ENCODE measurements around the gene DTWD2. TPM values are rescaled to one million over a fixed set of nuclear protein-coding genes. Genes with fewer than 3 reads are reported as not detected.
"Not testable (repeated sequence)": the region's sequence is repeated elsewhere in the genome, so short reads cannot be mapped to it uniquely, and the experiment has no call there.

The DTWD2 gene
- total RNA-seq, 1 experiment from 2014 or later = 5.8 TPM

DNA sequence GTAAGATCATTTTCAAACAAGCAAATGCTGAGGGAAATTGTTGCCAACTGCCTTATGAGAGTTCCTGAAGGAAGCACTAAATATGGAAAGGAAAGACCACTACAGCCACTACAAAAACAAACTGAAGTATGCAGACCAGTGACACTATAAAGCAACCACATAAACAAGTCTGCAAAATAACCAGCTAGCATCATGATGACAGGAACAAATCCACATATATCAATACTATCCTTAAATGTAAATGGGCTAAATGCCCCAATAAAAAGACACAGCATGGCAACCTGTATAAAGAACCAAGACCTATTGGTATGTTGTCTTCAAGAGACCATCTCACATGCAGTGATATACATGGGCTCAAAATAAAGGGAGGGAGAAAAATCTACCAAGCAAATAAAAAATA, 113.2 kb downstream of the DTWD2 start:
- Histone ChIP-seq H3K9me3 (ENCODE audit: low read length) (peaks cover 2% of the 10 kb centered on the region; the same call in 1 of the 2 replicates), H3K27ac (ENCODE audit: low read length) (no peak overlapping the region)

DNA sequence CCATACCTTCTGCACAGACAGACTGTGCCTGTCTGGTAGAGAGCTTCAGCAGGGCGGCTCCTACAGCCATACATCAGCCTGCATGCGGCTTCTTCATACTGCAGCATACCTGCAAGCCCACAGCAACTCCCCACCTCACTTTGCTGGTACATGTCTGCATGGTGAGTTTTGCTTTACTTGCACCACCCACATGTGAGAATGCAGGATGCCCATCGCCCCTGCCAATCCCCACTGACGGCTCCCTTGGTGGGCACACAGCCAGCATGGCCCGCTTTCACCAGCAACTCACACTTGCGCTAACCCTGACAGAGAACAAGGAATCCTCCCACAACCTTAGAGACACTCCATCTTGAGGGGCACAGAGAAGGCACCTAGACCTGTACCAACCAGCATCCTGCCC, 114.9 kb downstream of the DTWD2 start:
- Histone ChIP-seq H3K36me3 (ENCODE audit: insufficient read depth, low read length) (no peaks in the 10 kb centered on the region), H2AFZ (ENCODE audit: low read length) (no peak overlapping the region), H4K20me1 (ENCODE audit: insufficient read depth, low read depth, low read length) (no peaks in the 10 kb centered on the region), H3K4me2 (ENCODE audit: low read depth, low read length, poor library complexity, severe bottlenecking) (no peak overlapping the region), H3K79me2 (ENCODE audit: low read length) (no peaks in the 10 kb centered on the region), H3K4me3 (ENCODE audit: low read length) (no peak overlapping the region), H3K9me2 (replicated peaks; ENCODE audit: insufficient read depth, low read length) (no peaks in the 10 kb centered on the region), H3K4me1 (ENCODE audit: low read length) (no peaks in the 10 kb centered on the region; the same call in 1 of the 2 replicates), H3K9me3 (ENCODE audit: low read length) (peaks cover 2% of the 10 kb centered on the region; the same call in 1 of the 2 replicates), H3K27me3 (ENCODE audit: low read length) (0 out of 2 replicates have a peak, but pooled peaks cover 3% of the 10 kb centered on the region), H3K9ac (ENCODE audit: low read length) (no peak overlapping the region), H3K27ac (ENCODE audit: low read length) (no peak overlapping the region)
- no peak for DNase-seq

More for the DNA sequence above, 113.2 kb downstream of the DTWD2 start:
- no peak overlapping the region for H3K4me2 ChIP-seq (ENCODE audit: low read depth, low read length, poor library complexity, severe bottlenecking)
- DNase-seq = no peak
- H3K27me3 ChIP-seq (ENCODE audit: low read length) = 0 out of 2 replicates have a peak, but pooled peaks cover 3% of the 10 kb centered on the region
- H3K4me1 ChIP-seq (ENCODE audit: low read length) = no peaks in the 10 kb centered on the region; the same call in 1 of the 2 replicates
- H2AFZ ChIP-seq (ENCODE audit: low read length) = no peak overlapping the region
- H3K79me2 ChIP-seq (ENCODE audit: low read length) = no peaks in the 10 kb centered on the region
- H4K20me1 ChIP-seq (ENCODE audit: insufficient read depth, low read depth, low read length) = no peaks in the 10 kb centered on the region
- H3K36me3 ChIP-seq (ENCODE audit: insufficient read depth, low read length) = no peaks in the 10 kb centered on the region
- H3K9me2 ChIP-seq (replicated peaks; ENCODE audit: insufficient read depth, low read length) = no peaks in the 10 kb centered on the region
- H3K4me3 ChIP-seq (ENCODE audit: low read length) = no peak overlapping the region
- no peak overlapping the region for H3K9ac ChIP-seq (ENCODE audit: low read length)

DNA sequence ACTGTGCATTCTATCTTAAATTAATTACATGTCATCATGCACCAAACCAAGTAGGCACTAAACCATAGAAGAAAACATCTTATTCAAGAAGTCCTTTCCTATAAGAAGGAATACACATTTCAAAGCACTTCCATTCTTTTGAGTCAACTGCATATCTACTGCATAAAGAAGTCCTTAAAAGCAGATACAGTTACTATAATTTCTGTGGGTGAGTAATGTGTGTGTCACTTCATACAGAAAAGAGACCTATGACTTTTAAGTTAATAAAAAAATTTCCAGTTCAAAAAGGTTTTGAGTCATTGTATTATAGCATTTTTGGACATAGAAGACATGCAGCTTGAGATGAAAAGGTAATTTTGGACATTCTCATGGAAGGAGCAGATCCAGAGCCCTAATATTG, 125.0 kb downstream of the DTWD2 start:
- H3K36me3 ChIP-seq (ENCODE audit: insufficient read depth, low read length) = no peaks in the 10 kb centered on the region
- DNase-seq = no peak
- H4K20me1 ChIP-seq (ENCODE audit: insufficient read depth, low read depth, low read length) = no peaks in the 10 kb centered on the region
- no peak overlapping the region for H3K4me2 ChIP-seq (ENCODE audit: low read depth, low read length, poor library complexity, severe bottlenecking)
- H3K27ac ChIP-seq (ENCODE audit: low read length) = no peak overlapping the region
- H3K9me3 ChIP-seq (ENCODE audit: low read length) = no peaks in the 10 kb centered on the region
- no peaks in the 10 kb centered on the region for H3K27me3 ChIP-seq (ENCODE audit: low read length)
- H3K79me2 ChIP-seq (ENCODE audit: low read length) = no peaks in the 10 kb centered on the region
- no peak overlapping the region for H3K9ac ChIP-seq (ENCODE audit: low read length)
- no peaks in the 10 kb centered on the region for H3K4me1 ChIP-seq (ENCODE audit: low read length)
- H3K9me2 ChIP-seq (replicated peaks; ENCODE audit: insufficient read depth, low read length) = no peaks in the 10 kb centered on the region
- no peak overlapping the region for H2AFZ ChIP-seq (ENCODE audit: low read length)
- H3K4me3 ChIP-seq (ENCODE audit: low read length) = no peak overlapping the region

DNA sequence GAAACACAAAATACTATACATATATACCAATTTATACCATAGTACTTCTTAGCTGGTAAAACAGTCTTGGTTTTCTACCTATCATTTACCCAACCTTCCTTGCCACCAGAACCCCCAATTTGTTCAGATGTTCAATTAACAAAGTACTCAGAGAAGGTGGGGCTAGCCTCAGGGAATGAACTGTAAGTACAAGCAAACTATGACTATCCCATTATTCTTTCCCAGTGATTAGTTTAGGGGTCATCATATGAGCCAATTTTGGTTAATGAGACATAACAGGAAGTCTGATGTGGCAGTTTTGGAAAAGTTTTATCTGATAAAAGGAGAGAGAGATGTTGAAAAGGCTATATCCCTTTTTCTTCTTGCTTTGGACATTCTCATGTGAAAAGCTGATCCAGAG, 125.8 kb downstream of the DTWD2 start:
- H3K9me2 ChIP-seq (replicated peaks; ENCODE audit: insufficient read depth, low read length) = no peaks in the 10 kb centered on the region
- no peak overlapping the region for H3K4me3 ChIP-seq (ENCODE audit: low read length)
- no peak overlapping the region for H2AFZ ChIP-seq (ENCODE audit: low read length)
- no peak overlapping the region for H3K4me2 ChIP-seq (ENCODE audit: low read depth, low read length, poor library complexity, severe bottlenecking)
- H3K9me3 ChIP-seq (ENCODE audit: low read length) = no peaks in the 10 kb centered on the region
- H3K9ac ChIP-seq (ENCODE audit: low read length) = no peak overlapping the region
- no peaks in the 10 kb centered on the region for H3K27me3 ChIP-seq (ENCODE audit: low read length)
- no peaks in the 10 kb centered on the region for H3K4me1 ChIP-seq (ENCODE audit: low read length)
- DNase-seq = no peak
- H3K79me2 ChIP-seq (ENCODE audit: low read length) = no peaks in the 10 kb centered on the region
- no peak overlapping the region for H3K27ac ChIP-seq (ENCODE audit: low read length)
- no peaks in the 10 kb centered on the region for H4K20me1 ChIP-seq (ENCODE audit: insufficient read depth, low read depth, low read length)
- no peaks in the 10 kb centered on the region for H3K36me3 ChIP-seq (ENCODE audit: insufficient read depth, low read length)

DNA sequence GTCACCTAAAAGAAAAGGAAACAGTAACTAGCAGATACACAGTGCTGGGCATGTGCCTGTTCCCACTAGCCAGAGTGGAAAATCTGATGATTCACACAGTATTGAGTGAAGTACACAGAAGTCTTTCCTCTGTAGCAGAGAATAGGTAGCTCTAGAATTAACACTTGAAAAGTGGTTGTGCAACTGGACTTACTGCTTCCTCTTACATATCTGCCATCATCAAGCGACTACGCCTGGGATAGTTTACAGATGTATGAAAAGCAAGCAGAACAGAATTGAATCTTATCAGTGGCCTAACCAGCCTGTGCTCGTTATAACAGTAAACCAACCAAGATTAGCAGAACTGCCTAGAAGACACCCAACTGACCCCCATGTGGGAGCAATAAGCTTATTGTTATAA, 130.6 kb downstream of the DTWD2 start:
- no peak overlapping the region for H3K9ac ChIP-seq (ENCODE audit: low read length)
- no peaks in the 10 kb centered on the region for H4K20me1 ChIP-seq (ENCODE audit: insufficient read depth, low read depth, low read length)
- no peaks in the 10 kb centered on the region for H3K36me3 ChIP-seq (ENCODE audit: insufficient read depth, low read length)
- no peak for DNase-seq
- no peaks in the 10 kb centered on the region for H3K4me1 ChIP-seq (ENCODE audit: low read length)
- H2AFZ ChIP-seq (ENCODE audit: low read length) = no peak overlapping the region
- no peak overlapping the region for H3K4me2 ChIP-seq (ENCODE audit: low read depth, low read length, poor library complexity, severe bottlenecking)
- H3K27me3 ChIP-seq (ENCODE audit: low read length) = no peaks in the 10 kb centered on the region
- H3K79me2 ChIP-seq (ENCODE audit: low read length) = no peaks in the 10 kb centered on the region
- H3K4me3 ChIP-seq (ENCODE audit: low read length) = no peak overlapping the region
- H3K27ac ChIP-seq (ENCODE audit: low read length) = no peak overlapping the region
- H3K9me2 ChIP-seq (replicated peaks; ENCODE audit: insufficient read depth, low read length) = no peaks in the 10 kb centered on the region
- no peaks in the 10 kb centered on the region for H3K9me3 ChIP-seq (ENCODE audit: low read length)

DNA sequence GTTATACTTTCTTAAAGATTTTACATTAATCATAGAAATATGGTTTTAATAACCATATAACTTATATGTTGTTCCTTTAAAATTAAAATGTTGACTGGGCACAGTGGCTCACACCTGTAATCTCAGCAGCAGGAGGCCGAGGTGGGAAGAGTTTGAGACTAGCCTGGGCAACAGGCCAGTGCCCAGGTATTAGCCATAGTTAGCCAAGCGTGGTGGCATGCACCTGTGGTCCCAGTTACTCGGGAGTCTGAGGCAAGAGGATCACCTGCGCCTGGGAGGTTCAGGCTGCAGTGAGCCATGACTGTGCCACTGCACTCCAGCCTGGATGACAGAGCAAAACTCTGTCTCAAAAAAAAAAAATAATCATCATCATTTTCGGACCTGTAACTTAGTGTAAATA, 133.5 kb downstream of the DTWD2 start:
- no peak overlapping the region for H3K9ac ChIP-seq (ENCODE audit: low read length)
- H3K9me2 ChIP-seq (replicated peaks; ENCODE audit: insufficient read depth, low read length) = no peaks in the 10 kb centered on the region
- DNase-seq = no peak
- H3K4me3 ChIP-seq (ENCODE audit: low read length) = no peak overlapping the region
- no peaks in the 10 kb centered on the region for H4K20me1 ChIP-seq (ENCODE audit: insufficient read depth, low read depth, low read length)
- H2AFZ ChIP-seq (ENCODE audit: low read length) = no peak overlapping the region
- H3K27me3 ChIP-seq (ENCODE audit: low read length) = no peaks in the 10 kb centered on the region
- H3K4me1 ChIP-seq (ENCODE audit: low read length) = no peaks in the 10 kb centered on the region
- H3K79me2 ChIP-seq (ENCODE audit: low read length) = no peaks in the 10 kb centered on the region
- H3K9me3 ChIP-seq (ENCODE audit: low read length) = no peaks in the 10 kb centered on the region
- no peaks in the 10 kb centered on the region for H3K36me3 ChIP-seq (ENCODE audit: insufficient read depth, low read length)
- no peak overlapping the region for H3K4me2 ChIP-seq (ENCODE audit: low read depth, low read length, poor library complexity, severe bottlenecking)
- no peak overlapping the region for H3K27ac ChIP-seq (ENCODE audit: low read length)

DNA sequence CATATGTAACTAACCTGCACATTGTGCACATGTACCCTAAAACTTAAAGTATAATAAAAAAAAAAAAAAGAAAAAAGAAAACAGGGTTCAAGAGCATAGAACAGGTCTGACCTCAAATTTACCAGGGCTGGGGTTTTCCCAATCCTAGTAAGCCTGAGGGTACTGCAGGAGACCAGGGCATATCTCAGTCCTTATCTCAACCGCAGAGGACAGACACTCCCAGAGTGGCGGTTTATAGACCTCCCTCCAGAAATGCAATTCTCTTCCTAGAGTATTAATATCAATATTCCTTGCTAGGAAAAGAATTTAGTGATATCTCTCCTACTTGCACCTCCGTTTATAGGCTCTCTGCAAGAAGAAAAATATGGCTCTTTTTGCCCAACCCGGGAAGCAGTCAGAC, 136.6 kb downstream of the DTWD2 start:
- H3K4me2 ChIP-seq (ENCODE audit: low read depth, low read length, poor library complexity, severe bottlenecking); H3K9me3 ChIP-seq (ENCODE audit: low read length); DNase-seq; H3K4me3 ChIP-seq (ENCODE audit: low read length); H3K9me2 ChIP-seq (replicated peaks; ENCODE audit: insufficient read depth, low read length); H3K27me3 ChIP-seq (ENCODE audit: low read length); H3K27ac ChIP-seq (ENCODE audit: low read length); H4K20me1 ChIP-seq (ENCODE audit: insufficient read depth, low read depth, low read length); H3K79me2 ChIP-seq (ENCODE audit: low read length); H2AFZ ChIP-seq (ENCODE audit: low read length); H3K9ac ChIP-seq (ENCODE audit: low read length); H3K4me1 ChIP-seq (ENCODE audit: low read length); H3K36me3 ChIP-seq (ENCODE audit: insufficient read depth, low read length): not testable (repeated sequence)

DNA sequence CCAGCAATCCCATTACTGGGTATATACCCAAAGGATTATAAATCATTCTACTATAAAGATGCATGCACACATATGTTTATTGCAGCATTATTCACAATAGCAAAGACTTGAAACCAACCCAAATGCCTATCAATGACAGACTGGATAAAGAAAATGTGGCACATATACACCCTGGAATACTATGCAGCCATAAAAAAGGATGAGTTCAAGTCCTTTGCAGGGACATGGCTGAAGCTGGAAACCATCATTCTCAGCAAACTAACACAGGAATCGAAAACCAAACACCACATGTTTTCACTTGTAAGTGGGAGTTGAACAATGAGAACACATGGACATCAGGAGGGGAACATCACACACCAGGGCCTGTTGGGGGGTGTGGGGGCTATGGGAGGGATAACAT, 138.8 kb downstream of the DTWD2 start:
- H3K36me3 ChIP-seq (ENCODE audit: insufficient read depth, low read length); H4K20me1 ChIP-seq (ENCODE audit: insufficient read depth, low read depth, low read length); H3K27me3 ChIP-seq (ENCODE audit: low read length); H3K9ac ChIP-seq (ENCODE audit: low read length); H3K79me2 ChIP-seq (ENCODE audit: low read length); H3K9me3 ChIP-seq (ENCODE audit: low read length); H3K27ac ChIP-seq (ENCODE audit: low read length); H3K9me2 ChIP-seq (replicated peaks; ENCODE audit: insufficient read depth, low read length); H2AFZ ChIP-seq (ENCODE audit: low read length); H3K4me3 ChIP-seq (ENCODE audit: low read length); DNase-seq; H3K4me2 ChIP-seq (ENCODE audit: low read depth, low read length, poor library complexity, severe bottlenecking); H3K4me1 ChIP-seq (ENCODE audit: low read length): not testable (repeated sequence)

DNA sequence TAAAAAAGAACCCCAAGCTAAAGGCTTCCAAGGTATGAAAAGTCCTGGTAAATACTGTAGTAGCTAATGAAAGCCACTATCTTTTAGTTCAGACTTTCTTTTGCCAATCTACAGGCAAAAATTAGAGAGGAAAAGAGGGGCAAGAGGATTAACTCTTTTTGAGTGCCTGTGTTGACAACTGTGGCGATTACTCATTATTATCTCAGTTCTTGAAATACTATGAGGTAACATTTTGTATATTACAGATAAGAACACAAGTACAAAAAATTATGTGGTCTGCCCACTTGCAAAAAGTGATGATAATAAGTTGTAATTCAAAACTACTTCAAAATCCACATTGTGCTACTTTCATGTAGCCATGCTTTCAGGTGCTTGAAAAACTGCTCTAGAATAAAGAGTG, 144.0 kb downstream of the DTWD2 start:
- no peaks in the 10 kb centered on the region for H3K36me3 ChIP-seq (ENCODE audit: insufficient read depth, low read length)
- no peak overlapping the region for H3K9ac ChIP-seq (ENCODE audit: low read length)
- no peaks in the 10 kb centered on the region for H3K9me3 ChIP-seq (ENCODE audit: low read length)
- no peaks in the 10 kb centered on the region for H4K20me1 ChIP-seq (ENCODE audit: insufficient read depth, low read depth, low read length)
- no peak overlapping the region for H2AFZ ChIP-seq (ENCODE audit: low read length)
- H3K4me1 ChIP-seq (ENCODE audit: low read length) = no peaks in the 10 kb centered on the region
- DNase-seq = no peak
- H3K4me3 ChIP-seq (ENCODE audit: low read length) = no peak overlapping the region
- H3K27ac ChIP-seq (ENCODE audit: low read length) = no peak overlapping the region
- no peaks in the 10 kb centered on the region for H3K9me2 ChIP-seq (replicated peaks; ENCODE audit: insufficient read depth, low read length)
- no peaks in the 10 kb centered on the region for H3K27me3 ChIP-seq (ENCODE audit: low read length)
- H3K79me2 ChIP-seq (ENCODE audit: low read length) = no peaks in the 10 kb centered on the region
- H3K4me2 ChIP-seq (ENCODE audit: low read depth, low read length, poor library complexity, severe bottlenecking) = no peak overlapping the region

All from Karpas-422 (cell line).